Measurements from ENCODE around the gene KCNK10.

KCNK10 gene

DNA sequence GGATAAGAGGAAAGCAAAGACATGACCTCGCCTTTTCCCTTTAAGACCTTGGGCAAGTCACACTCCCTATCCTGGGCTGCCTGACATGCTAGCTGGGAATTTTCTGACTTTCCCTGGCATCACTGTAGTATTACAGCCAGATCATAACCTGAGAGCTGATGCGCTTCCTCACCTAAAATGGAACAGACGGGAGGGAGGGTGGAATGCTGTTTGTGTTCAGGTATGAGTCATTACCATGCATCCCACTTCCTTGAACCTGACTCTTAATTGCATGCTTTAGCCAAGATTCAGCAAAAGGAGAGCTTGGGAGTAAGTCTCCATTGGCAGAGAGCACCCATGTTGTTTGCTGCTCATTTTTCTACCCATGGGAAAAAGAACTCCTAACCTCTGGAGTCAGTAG is 156.5 kb downstream of the KCNK10 start (continued):
- TF ChIP-seq ZNF792 (tag by site-specific recombination; IDR thresholded peaks at IDR 0.05), result no peak
- no peak for TF ChIP-seq GLIS2 (tag by site-specific recombination; IDR thresholded peaks at IDR 0.05)
- no peak for TF ChIP-seq ZNF585B (tag by site-specific recombination; IDR thresholded peaks at IDR 0.05)
- no peak for TF ChIP-seq ZNF433 (tag by site-specific recombination; IDR thresholded peaks at IDR 0.05; ENCODE audit: low read depth)
- TF ChIP-seq ZBTB8A (tag by site-specific recombination; IDR thresholded peaks at IDR 0.05), result no peak
- TF ChIP-seq ZNF501 (tag by site-specific recombination; IDR thresholded peaks at IDR 0.05), result no peak
- TF ChIP-seq, protein P1, sequence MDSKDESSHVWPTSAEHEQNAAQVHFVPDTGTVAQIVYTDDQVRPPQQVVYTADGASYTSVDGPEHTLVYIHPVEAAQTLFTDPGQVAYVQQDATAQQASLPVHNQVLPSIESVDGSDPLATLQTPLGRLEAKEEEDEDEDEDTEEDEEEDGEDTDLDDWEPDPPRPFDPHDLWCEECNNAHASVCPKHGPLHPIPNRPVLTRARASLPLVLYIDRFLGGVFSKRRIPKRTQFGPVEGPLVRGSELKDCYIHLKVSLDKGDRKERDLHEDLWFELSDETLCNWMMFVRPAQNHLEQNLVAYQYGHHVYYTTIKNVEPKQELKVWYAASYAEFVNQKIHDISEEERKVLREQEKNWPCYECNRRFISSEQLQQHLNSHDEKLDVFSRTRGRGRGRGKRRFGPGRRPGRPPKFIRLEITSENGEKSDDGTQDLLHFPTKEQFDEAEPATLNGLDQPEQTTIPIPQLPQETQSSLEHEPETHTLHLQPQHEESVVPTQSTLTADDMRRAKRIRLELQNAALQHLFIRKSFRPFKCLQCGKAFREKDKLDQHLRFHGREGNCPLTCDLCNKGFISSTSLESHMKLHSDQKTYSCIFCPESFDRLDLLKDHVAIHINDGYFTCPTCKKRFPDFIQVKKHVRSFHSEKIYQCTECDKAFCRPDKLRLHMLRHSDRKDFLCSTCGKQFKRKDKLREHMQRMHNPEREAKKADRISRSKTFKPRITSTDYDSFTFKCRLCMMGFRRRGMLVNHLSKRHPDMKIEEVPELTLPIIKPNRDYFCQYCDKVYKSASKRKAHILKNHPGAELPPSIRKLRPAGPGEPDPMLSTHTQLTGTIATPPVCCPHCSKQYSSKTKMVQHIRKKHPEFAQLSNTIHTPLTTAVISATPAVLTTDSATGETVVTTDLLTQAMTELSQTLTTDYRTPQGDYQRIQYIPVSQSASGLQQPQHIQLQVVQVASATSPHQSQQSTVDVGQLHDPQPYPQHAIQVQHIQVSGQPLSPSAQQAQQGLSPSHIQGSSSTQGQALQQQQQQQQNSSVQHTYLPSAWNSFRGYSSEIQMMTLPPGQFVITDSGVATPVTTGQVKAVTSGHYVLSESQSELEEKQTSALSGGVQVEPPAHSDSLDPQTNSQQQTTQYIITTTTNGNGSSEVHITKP (tag by site-specific recombination; IDR thresholded peaks at IDR 0.05), result no peak

DNA sequence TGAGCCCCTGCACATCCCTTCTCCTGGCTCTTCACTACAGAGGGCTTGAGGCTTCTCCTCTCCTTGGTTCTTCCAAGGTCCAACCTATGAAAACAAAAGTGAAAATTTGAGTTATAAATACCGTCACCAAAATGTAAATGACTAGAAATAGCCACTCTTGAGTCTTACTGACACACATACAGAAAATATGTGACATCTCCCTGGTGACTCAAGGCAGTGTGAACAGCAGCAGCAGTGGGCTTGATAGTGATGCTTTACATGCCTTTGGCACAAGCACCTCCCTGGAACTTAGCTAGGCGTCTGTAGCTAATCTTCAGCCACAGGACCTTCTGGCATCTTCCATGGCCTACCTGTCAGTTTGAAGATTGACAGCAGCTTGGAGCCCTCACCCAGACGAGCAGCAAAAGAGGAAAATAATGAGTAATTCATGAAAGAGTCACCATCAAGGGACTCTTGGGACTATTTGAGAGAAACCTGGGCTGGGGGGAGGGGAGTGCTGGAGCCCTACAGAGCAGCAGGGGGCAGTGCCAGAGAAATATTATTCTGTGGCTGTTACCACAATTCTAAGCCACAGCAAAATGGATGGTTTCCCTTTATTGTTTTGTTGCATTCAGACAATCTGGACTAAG is 158.0 kb downstream of the KCNK10 start:
- TF ChIP-seq ZNF404 (tag by site-specific recombination; IDR thresholded peaks at IDR 0.05), result no peak
- no peak for TF ChIP-seq BCL11B (tag by site-specific recombination; IDR thresholded peaks at IDR 0.05; ENCODE audit: low read depth)
- TF ChIP-seq IKZF3 (tag by site-specific recombination; IDR thresholded peaks at IDR 0.05), result no peak
- no peak for TF ChIP-seq ZNF561 (tag by site-specific recombination; IDR thresholded peaks at IDR 0.05; ENCODE audit: borderline replicate concordance)
- TF ChIP-seq ZNF37A (tag by site-specific recombination; IDR thresholded peaks at IDR 0.05), result no peak
- TF ChIP-seq, protein P2, sequence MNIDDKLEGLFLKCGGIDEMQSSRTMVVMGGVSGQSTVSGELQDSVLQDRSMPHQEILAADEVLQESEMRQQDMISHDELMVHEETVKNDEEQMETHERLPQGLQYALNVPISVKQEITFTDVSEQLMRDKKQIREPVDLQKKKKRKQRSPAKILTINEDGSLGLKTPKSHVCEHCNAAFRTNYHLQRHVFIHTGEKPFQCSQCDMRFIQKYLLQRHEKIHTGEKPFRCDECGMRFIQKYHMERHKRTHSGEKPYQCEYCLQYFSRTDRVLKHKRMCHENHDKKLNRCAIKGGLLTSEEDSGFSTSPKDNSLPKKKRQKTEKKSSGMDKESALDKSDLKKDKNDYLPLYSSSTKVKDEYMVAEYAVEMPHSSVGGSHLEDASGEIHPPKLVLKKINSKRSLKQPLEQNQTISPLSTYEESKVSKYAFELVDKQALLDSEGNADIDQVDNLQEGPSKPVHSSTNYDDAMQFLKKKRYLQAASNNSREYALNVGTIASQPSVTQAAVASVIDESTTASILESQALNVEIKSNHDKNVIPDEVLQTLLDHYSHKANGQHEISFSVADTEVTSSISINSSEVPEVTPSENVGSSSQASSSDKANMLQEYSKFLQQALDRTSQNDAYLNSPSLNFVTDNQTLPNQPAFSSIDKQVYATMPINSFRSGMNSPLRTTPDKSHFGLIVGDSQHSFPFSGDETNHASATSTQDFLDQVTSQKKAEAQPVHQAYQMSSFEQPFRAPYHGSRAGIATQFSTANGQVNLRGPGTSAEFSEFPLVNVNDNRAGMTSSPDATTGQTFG (tag by site-specific recombination; IDR thresholded peaks at IDR 0.05; ENCODE audit: borderline replicate concordance), result no peak
- no peak for TF ChIP-seq ZNF138 (tag by site-specific recombination; IDR thresholded peaks at IDR 0.05; ENCODE audit: borderline replicate concordance)
- no peak for TF ChIP-seq ZNF701 (tag by site-specific recombination; IDR thresholded peaks at IDR 0.05)
- TF ChIP-seq ZNF146 (tag by site-specific recombination; IDR thresholded peaks at IDR 0.05), result no peak
- no peak for TF ChIP-seq ZNF354C (tag by site-specific recombination; IDR thresholded peaks at IDR 0.05; ENCODE audit: borderline replicate concordance, low read depth)
- no peak for TF ChIP-seq ZFP69B (tag by site-specific recombination; IDR thresholded peaks at IDR 0.05)
- no peak for TF ChIP-seq ZNF747 (tag by site-specific recombination; IDR thresholded peaks at IDR 0.05)
- TF ChIP-seq, protein P3, sequence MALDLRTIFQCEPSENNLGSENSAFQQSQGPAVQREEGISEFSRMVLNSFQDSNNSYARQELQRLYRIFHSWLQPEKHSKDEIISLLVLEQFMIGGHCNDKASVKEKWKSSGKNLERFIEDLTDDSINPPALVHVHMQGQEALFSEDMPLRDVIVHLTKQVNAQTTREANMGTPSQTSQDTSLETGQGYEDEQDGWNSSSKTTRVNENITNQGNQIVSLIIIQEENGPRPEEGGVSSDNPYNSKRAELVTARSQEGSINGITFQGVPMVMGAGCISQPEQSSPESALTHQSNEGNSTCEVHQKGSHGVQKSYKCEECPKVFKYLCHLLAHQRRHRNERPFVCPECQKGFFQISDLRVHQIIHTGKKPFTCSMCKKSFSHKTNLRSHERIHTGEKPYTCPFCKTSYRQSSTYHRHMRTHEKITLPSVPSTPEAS (tag by site-specific recombination; IDR thresholded peaks at IDR 0.05), result no peak
- no peak for TF ChIP-seq GLI4 (tag by site-specific recombination; IDR thresholded peaks at IDR 0.05)
- TF ChIP-seq, protein P4, sequence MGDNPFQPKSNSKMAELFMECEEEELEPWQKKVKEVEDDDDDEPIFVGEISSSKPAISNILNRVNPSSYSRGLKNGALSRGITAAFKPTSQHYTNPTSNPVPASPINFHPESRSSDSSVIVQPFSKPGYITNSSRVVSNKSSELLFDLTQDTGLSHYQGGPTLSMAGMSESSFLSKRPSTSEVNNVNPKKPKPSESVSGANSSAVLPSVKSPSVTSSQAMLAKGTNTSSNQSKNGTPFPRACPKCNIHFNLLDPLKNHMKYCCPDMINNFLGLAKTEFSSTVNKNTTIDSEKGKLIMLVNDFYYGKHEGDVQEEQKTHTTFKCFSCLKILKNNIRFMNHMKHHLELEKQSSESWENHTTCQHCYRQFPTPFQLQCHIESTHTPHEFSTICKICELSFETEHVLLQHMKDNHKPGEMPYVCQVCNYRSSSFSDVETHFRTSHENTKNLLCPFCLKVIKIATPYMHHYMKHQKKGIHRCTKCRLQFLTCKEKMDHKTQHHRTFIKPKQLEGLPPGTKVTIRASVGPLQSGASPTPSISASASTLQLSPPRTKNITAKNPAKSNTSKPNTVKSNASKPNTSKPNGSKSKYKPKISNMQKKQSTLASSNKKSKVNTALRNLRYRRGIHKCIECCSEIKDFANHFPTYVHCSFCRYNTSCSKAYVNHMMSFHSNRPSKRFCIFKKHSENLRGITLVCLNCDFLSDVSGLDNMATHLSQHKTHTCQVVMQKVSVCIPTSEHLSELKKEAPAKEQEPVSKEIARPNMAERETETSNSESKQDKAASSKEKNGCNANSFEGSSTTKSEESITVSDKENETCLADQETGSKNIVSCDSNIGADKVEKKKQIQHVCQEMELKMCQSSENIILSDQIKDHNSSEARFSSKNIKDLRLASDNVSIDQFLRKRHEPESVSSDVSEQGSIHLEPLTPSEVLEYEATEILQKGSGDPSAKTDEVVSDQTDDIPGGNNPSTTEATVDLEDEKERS (tag by site-specific recombination; IDR thresholded peaks at IDR 0.05), result no peak
- H3K9me3 ChIP-seq (ENCODE audit: control insufficient read depth, insufficient read depth, low read depth, low read length), result no peaks in the 10 kb centered on the region
- no peak overlapping the region for H3K4me3 ChIP-seq (ENCODE audit: low read depth, low read length)
- H3K36me3 ChIP-seq (ENCODE audit: control insufficient read depth in 2 of 2, insufficient read depth in 1 of 2, low read length in 2 of 2), result no peaks in the 10 kb centered on the region
- no peak overlapping the region for H3K27ac ChIP-seq (ENCODE audit: extremely low read depth, low read depth, low read length)
- no peaks in the 10 kb centered on the region for H3K4me1 ChIP-seq (ENCODE audit: control insufficient read depth, insufficient read depth, low read length)
- CTCF ChIA-PET, result no interaction called here
- POLR2A ChIA-PET, result no interaction called here

Data from HEK293 (cell line).